ENCODE data around the gene FUT4.

DNA sequence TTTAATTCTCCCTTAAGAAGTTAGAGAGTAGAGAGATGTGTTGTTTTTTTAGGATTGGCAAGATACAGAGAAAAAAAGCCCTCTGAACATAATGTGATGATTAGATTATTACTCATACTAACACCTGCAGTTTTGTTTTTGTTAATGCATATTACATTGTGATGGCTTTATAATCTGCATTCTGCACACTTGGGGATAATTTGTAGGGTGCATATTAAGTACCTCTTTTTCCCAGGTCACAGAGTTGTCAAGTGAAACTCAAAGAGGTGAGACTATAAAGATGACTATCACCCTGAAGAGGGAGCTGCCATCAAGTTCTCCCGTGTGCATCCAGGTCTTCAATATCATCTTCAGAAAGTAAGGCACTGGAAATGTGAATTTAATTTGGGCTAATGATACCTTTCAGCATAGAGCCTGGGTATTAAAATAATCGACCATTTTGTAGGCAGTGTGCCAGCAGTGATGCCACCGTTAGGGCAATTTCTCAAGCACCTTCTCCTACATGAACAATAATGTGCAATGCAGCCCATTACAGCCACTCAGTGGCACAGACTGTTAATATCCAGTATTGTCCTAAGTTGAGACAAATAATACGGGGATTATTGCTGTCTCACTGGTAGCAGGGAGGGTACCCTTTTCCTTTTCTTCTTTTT lies 39.6 kb downstream of the FUT4 start:
- no peak for TF ChIP-seq POLR2AphosphoS5 (IDR thresholded peaks at IDR 0.05; ENCODE audit: borderline replicate concordance, low read depth, low read length)
- TF ChIP-seq EZH2 (IDR thresholded peaks at IDR 0.05): no peak
